Spleen (tissue), 7 donors: Measurements from ENCODE around the gene FLOT2.

Experiments
- POLR2A ChIP-seq, 3 donors: fragments of 450-650 bp; IDR thresholded peaks; one replicate each; pipeline ENCODE4 v1.5.1; 2017; ENCODE audit warnings: antibody characterized with exemption in 3 of 3, mild to moderate bottlenecking in 1 of 3
- POLR2AphosphoS5 ChIP-seq, 3 donors: sonication (generic); formaldehyde crosslinking; IDR thresholded peaks; one replicate each; pipeline ENCODE4 v1.5.1; 2017; ENCODE audit warnings: antibody characterized with exemption in 3 of 3
- TF ChIP-seq, protein P1 (sequence below), 11 experiments: fragments of 200-600 bp in 7 of 11; fragments of 450-650 bp in 4 of 11; sonication (generic) in 4 of 11; IDR thresholded peaks in 8 of 11; conservative IDR thresholded peaks in 3 of 11; 1 replicate in 7 of 11; 2 replicates in 4 of 11; pipeline versions ENCODE4 v1.4.0 to v1.8.0; 2016 to 2021; ENCODE audit warnings: antibody characterized with exemption in 11 of 11, inconsistent platforms in 4 of 11, mild to moderate bottlenecking in 1 of 11
- donor health status: DM: no; HTN: no; CAD: no; lungs with moderate emphysema.
- donor health status: DM: no; HTN: no; CAD: no.
- donor health status: DM: no; HTN: no; CAD: no.

DNA sequence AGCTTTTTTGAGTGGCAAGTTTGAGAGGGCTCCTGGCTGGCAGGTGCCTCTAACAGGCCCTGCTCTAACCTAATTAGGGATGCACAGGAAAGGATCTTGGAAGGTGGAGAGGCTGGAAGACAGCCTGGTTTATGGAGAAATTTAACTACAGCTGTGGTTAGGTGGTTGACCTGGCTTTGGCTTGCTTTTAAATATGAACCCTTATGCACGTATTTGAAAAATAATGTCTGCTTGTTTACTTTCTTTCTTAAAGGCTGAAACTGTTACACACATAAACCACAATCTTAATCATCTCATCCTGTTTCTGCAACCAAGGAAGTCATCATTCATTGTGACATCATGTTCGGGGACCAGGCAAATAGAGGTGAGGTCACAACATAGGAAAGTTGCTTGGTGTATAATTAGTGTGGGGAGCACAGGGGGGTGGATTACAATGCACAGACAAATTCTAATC, 28.4 kb upstream of the FLOT2 start:
- TF ChIP-seq, protein P1, sequence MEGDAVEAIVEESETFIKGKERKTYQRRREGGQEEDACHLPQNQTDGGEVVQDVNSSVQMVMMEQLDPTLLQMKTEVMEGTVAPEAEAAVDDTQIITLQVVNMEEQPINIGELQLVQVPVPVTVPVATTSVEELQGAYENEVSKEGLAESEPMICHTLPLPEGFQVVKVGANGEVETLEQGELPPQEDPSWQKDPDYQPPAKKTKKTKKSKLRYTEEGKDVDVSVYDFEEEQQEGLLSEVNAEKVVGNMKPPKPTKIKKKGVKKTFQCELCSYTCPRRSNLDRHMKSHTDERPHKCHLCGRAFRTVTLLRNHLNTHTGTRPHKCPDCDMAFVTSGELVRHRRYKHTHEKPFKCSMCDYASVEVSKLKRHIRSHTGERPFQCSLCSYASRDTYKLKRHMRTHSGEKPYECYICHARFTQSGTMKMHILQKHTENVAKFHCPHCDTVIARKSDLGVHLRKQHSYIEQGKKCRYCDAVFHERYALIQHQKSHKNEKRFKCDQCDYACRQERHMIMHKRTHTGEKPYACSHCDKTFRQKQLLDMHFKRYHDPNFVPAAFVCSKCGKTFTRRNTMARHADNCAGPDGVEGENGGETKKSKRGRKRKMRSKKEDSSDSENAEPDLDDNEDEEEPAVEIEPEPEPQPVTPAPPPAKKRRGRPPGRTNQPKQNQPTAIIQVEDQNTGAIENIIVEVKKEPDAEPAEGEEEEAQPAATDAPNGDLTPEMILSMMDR (IDR thresholded peaks at IDR 0.05 in 8 of 11, conservative IDR thresholded peaks at IDR 0.05 in 3 of 11) = no peak
- TF ChIP-seq POLR2AphosphoS5 (IDR thresholded peaks at IDR 0.05) (peak in 1 of 3 donors; percentile 85), POLR2A (IDR thresholded peaks at IDR 0.05) (no peak)
